K562 (cell line): ENCODE results near the gene CDHR2. TPM values are rescaled to one million over a fixed set of nuclear protein-coding genes. Genes with fewer than 3 reads are reported as not detected.
A peak's percentile ranks its signal among the peaks of the same experiment; 100 is the strongest.

Source experiments
- ATAC-seq: fragments of 200-7000 bp; cut with Tn5 transposase; 3 replicates; pipeline ENCODE4 v1.9.1; 2020; ENCODE audit warnings: moderate library complexity
- BruUV-seq: library from RNA; stranded (reverse); fragments of 400-500 nt; replicated peaks from 2 replicates; lab custom pipeline; 2021; lab: Mats Ljungman, UMichigan
- CTCF ChIA-PET: fragments of 300-600 bp; formaldehyde crosslinking; extraction: SDS; loops from one replicate; lab custom pipeline; 2021; ENCODE audit warnings: low intra/inter-chr PET ratio; lab: Yijun Ruan, JAX
- POLR2A ChIA-PET: fragments of 300-600, 350-650 bp; sonication (Branson Sonifier 250); formaldehyde crosslinking; extraction: SDS; loops from one replicate; lab custom pipeline; 2021; ENCODE audit warnings: antibody characterized with exemption, inconsistent platforms; lab: Yijun Ruan, JAX
- DNase-seq, 4 experiments: peaks; one replicate each; pipeline versions ENCODE4 v3.0.0 to v3.0.0-alpha.2; 2011 to 2018; ENCODE audit warnings: low spot score in 3 of 4, mixed read lengths in 3 of 4; ENCODE audit errors: extremely low read depth in 1 of 4
- FAIRE-seq: peaks from 2 replicates; lab custom pipeline; 2011; peaks lifted over from hg19 to GRCh38; lab: Jason Lieb, UNC
- H2AFZ ChIP-seq: 2 replicates; pipeline ENCODE4 v1.6.0; 2011; ENCODE audit warnings: low read depth, low read length, control low read depth, inconsistent platforms
- H3K27ac ChIP-seq: fragments of 200-600 bp; 3 replicates; pipeline ENCODE4 v1.8.0; 2011; ENCODE audit warnings: low read depth, mild to moderate bottlenecking, control low read depth, inconsistent platforms, low read length, moderate library complexity, mixed read lengths; ENCODE audit errors: extremely low read depth
- H3K27me3 ChIP-seq, 2 experiments: fragments of 300-600 bp in 1 of 2; 2 replicates in 1 of 2; 3 replicates in 1 of 2; pipeline versions ENCODE4 v1.6.0 to v1.8.0; 2011; ENCODE audit warnings: inconsistent platforms in 2 of 2, low read length in 2 of 2, mild to moderate bottlenecking in 1 of 2, mixed read lengths in 1 of 2, moderate library complexity in 1 of 2; ENCODE audit not compliant: control insufficient read depth in 2 of 2, insufficient read depth in 2 of 2
- H3K36me3 ChIP-seq: fragments of 300-600 bp; 3 replicates; pipeline ENCODE4 v1.8.0; 2011; ENCODE audit warnings: mild to moderate bottlenecking, low read length, inconsistent platforms; ENCODE audit not compliant: control insufficient read depth, insufficient read depth
- H3K4me1 ChIP-seq, 2 experiments: fragments of 200-600 bp in 1 of 2; replicated peaks in 1 of 2; 2 replicates in 1 of 2; 3 replicates in 1 of 2; pipeline versions ENCODE4 v1.5.1 to v1.8.0; 2011; ENCODE audit warnings: inconsistent platforms in 2 of 2, low read length in 2 of 2, mild to moderate bottlenecking in 1 of 2, mixed read lengths in 1 of 2, moderate library complexity in 1 of 2; ENCODE audit not compliant: control insufficient read depth in 2 of 2, insufficient read depth in 2 of 2
- H3K4me2 ChIP-seq: 2 replicates; pipeline ENCODE4 v1.6.1; 2011; ENCODE audit warnings: low read length, control low read depth, inconsistent platforms, mixed read lengths; ENCODE audit not compliant: insufficient read depth
- H3K4me3 ChIP-seq: fragments of 200-600 bp; sonication (generic), shearing (Covaris generic); 2 replicates; pipeline ENCODE4 v1.5.1; 2016; ENCODE audit warnings: control low read depth, inconsistent platforms
- H3K79me2 ChIP-seq: fragments of 200-600 bp; 3 replicates; pipeline ENCODE4 v1.8.0; 2011; ENCODE audit warnings: low read length, inconsistent platforms; ENCODE audit not compliant: control insufficient read depth, insufficient read depth
- H3K9ac ChIP-seq, 2 experiments: 2 replicates each; pipeline versions ENCODE4 v1.6.0 to v1.6.1; 2011; ENCODE audit warnings: low read depth in 2 of 2, low read length in 2 of 2, control low read depth in 1 of 2, inconsistent platforms in 1 of 2, mild to moderate bottlenecking in 1 of 2, mixed read lengths in 1 of 2; ENCODE audit not compliant: insufficient read depth in 1 of 2
- H3K9me1 ChIP-seq: one replicate; pipeline ENCODE4 v1.6.0; 2011; ENCODE audit warnings: inconsistent platforms, mild to moderate bottlenecking, low read length, moderate library complexity; ENCODE audit not compliant: control insufficient read depth, insufficient read depth
- H3K9me3 ChIP-seq: replicated peaks from 2 replicates; pipeline ENCODE4 v1.5.1; 2011; ENCODE audit warnings: low read depth, low read length, inconsistent platforms; ENCODE audit not compliant: control insufficient read depth, insufficient read depth
- H4K20me1 ChIP-seq: replicated peaks from 2 replicates; pipeline ENCODE4 v1.6.1; 2011; ENCODE audit warnings: low read length, inconsistent platforms, mixed read lengths; ENCODE audit not compliant: control insufficient read depth, insufficient read depth
- GABPB2 ChIP-seq: fragments of 250-450 bp; sonication (Bioruptor Pico); conservative IDR thresholded peaks from 2 replicates; pipeline ENCODE4 v1.5.1; 2021; ENCODE audit warnings: mild to moderate bottlenecking
- HDAC2 ChIP-seq: fragments of 450-650 bp; IDR thresholded peaks from 2 replicates; pipeline ENCODE4 v1.6.1; 2016; ENCODE audit warnings: mild to moderate bottlenecking
- POLR2B ChIP-seq: fragments of 450-650 bp; IDR thresholded peaks from 2 replicates; pipeline ENCODE4 v1.6.1; 2018; ENCODE audit warnings: low read depth; ENCODE audit not compliant: partially characterized antibody
- RNF219 ChIP-seq: fragments of 250-450 bp; sonication (Bioruptor Pico); IDR thresholded peaks from 2 replicates; pipeline ENCODE4 v1.5.0; 2022; ENCODE audit warnings: mild to moderate bottlenecking
- RREB1 ChIP-seq: fragments of 250-450 bp; sonication (Bioruptor Pico); IDR thresholded peaks from 2 replicates; pipeline ENCODE4 v1.4.0; 2020
- TAL1 ChIP-seq: fragments of 450-650 bp; IDR thresholded peaks from 2 replicates; pipeline ENCODE4 v1.6.1; 2016; ENCODE audit warnings: mild to moderate bottlenecking
- TEAD1 ChIP-seq, 2 experiments: fragments of 450-650 bp in 1 of 2; sonication (generic) in 1 of 2; formaldehyde crosslinking; IDR thresholded peaks; 2 replicates each; pipeline versions ENCODE4 v1.4.0 to v1.8.0; 2020 to 2022; ENCODE audit warnings: mild to moderate bottlenecking in 2 of 2, missing genetic modification reagents in 1 of 2
- THRA ChIP-seq: fragments of 450-650 bp; IDR thresholded peaks from 2 replicates; pipeline ENCODE4 v1.6.1; 2017; ENCODE audit warnings: mild to moderate bottlenecking, moderate library complexity
- ZC3H8 ChIP-seq: fragments of 450-650 bp; IDR thresholded peaks from 2 replicates; pipeline ENCODE4 v1.6.1; 2017
- WGBS: fragments of 100-300 bp; shearing (Covaris generic); methylation state at CpG from one replicate; pipeline ENCODE4 v1.1.6; 2016; ENCODE audit warnings: low coverage, mixed read lengths; ENCODE audit not compliant: insufficient coverage; ENCODE audit errors: missing lambda C conversion rate; 5-methylcytosine and 5-hydroxymethylcytosine counted together
- in situ Hi-C: fragments of 300-500 bp; cut with MboI; formaldehyde crosslinking; loops from 4 replicates; pipeline ENCODE4 v1.15.0; 2018; ENCODE audit warnings: inconsistent platforms, mixed read lengths
- intact Hi-C: fragments of 100-400 bp; cut with micrococcal nuclease; formaldehyde crosslinking; loops from 2 replicates; pipeline ENCODE4 v1.14.2; 2022
- polyA plus RNA-seq, 8 experiments: library from polyadenylated mRNA; depleted of rRNA in 4 of 8; stranded (reverse) in 5 of 8; unstranded in 3 of 8; fragments of >200 nt; fragmentation: Nextera tagmentation in 2 of 8; fragmentation: Illumina TruSeq in 1 of 8; extraction: Ambion mirVana in 2 of 8; extraction: Trizol in 1 of 8; gene quantifications; 2 replicates each; pipeline versions ENCODE4 v1.2.1 to v1.2.3, GENCODE V29; 2011 to 2014; ENCODE audit warnings: inconsistent platforms in 1 of 8, missing spikeins in 1 of 8
- total RNA-seq, 7 experiments: library from RNA; depleted of rRNA in 6 of 7; stranded (reverse); fragments of >200 nt in 6 of 7; fragmentation: Illumina TruSeq in 2 of 7; extraction: Trizol in 2 of 7; gene quantifications; 2 replicates each; pipeline versions ENCODE4 v1.2.1 to v1.2.3, GENCODE V29; 2011 to 2021; ENCODE audit warnings: low replicate concordance in 1 of 7

The CDHR2 gene
- total and polyA plus RNA-seq, 9 of the 15 experiments (the other 6 are each of a cell fraction or from before 2014, with no cell fraction given), result 0.01 to 0.62 (median 0.09) TPM; not detected in 2

GRCh38 chr5:176524987-176525386 lies 24.2 kb upstream of the CDHR2 start:
- no peaks in the 10 kb centered on the region for H3K9me1 ChIP-seq
- TF ChIP-seq RREB1 (CRISPR knock-in tag) (no peak), TAL1 (no peak), POLR2B (no peak), TEAD1 (CRISPR knock-in tag; IDR thresholded peaks at IDR 0.05) (no peak), HDAC2 (no peak), GABPB2 (no peak), ZC3H8 (no peak), RNF219 (CRISPR knock-in tag) (no peak), THRA (no peak)
- TF ChIP-seq, all 486 proteins: peak for 0
- Histone ChIP-seq H2AFZ (no peak overlapping the region), H3K9me3 (no peaks in the 10 kb centered on the region), H3K4me2 (no peak overlapping the region), H3K4me3 (no peak overlapping the region), H3K36me3 (peaks cover 28% of the 10 kb centered on the region; the same call in 1 of the 3 replicates), H3K27ac (no peak overlapping the region), H3K27me3 (peaks cover 9 to 17% of the 10 kb centered on the region in 2 experiments; a peak in 3 of 5 replicates), H3K79me2 (no peaks in the 10 kb centered on the region), H3K9ac (no peak overlapping the region), H3K4me1 (peaks cover 0 to 18% of the 10 kb centered on the region in 2 experiments; a peak in 2 of 5 replicates), H4K20me1 (no peaks in the 10 kb centered on the region)
- no TSS peak for BruUV-seq
- POLR2A ChIA-PET, result interaction anchor here (1.1 to 5.8 kb wide), 2 partner anchors 12 to 77 kb away, joined by 4 to 39 read pairs; partner anchors contain the start of gene RNF44
- WGBS, result 86% methylated on average over 14 of the region's 15 CpGs
- in situ Hi-C loops (no loop called here), intact Hi-C loops (no loop called here)
- CTCF ChIA-PET, result no interaction called here
- ATAC-seq (no peak), FAIRE-seq (peak; percentile 19), DNase-seq (no peak)
